ENCODE measurements around the gene TMEM135.

DNA sequence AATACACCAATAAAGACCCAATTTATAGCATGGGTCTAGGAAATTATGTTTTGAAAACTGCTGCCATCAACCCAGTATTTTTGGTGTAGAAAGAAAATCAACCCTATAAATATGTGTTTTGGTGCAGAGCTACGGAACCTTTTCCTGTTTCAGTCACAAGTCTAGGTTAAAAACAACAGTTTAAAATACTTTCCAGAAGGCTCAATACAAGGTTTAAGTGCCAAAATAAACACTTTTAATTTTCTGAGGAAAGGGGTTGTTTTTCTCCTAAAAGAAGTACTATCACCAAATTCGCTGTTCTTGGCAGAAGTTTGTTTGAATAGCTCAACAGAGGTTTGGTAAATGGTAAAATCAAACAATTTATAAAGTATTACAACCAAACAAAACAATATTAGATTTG, 201.3 kb downstream of the TMEM135 start:
- no peak for TF ChIP-seq CTCF (IDR thresholded peaks at IDR 0.05)
- no peak for TF ChIP-seq POLR2A (IDR thresholded peaks at IDR 0.05)

Data from thyroid gland (tissue), 4 donors.